HEK293T (cell line): ENCODE results near the gene SRGAP3.
A peak's percentile ranks its signal among the peaks of the same experiment; 100 is the strongest.

Experiments
- CTCF ChIA-PET: fragments of 350-600 bp; formaldehyde crosslinking; extraction: SDS; loops from one replicate; lab custom pipeline; 2021; ENCODE audit warnings: antibody characterized with exemption, inconsistent platforms; lab: Yijun Ruan, JAX
- POLR2A ChIA-PET: fragments of 350-600 bp; formaldehyde crosslinking; extraction: SDS; loops from one replicate; lab custom pipeline; 2020; ENCODE audit warnings: antibody characterized with exemption, inconsistent platforms; lab: Yijun Ruan, JAX
- DNase-seq: peaks from one replicate; pipeline ENCODE4 v3.0.0; 2012; ENCODE audit warnings: mixed read lengths; ENCODE audit errors: extremely low spot score
- ARNT ChIP-seq: fragments of 450-650 bp; IDR thresholded peaks from 2 replicates; pipeline ENCODE4 v1.6.1; 2017; ENCODE audit warnings: mild to moderate bottlenecking
- BHLHE40 ChIP-seq: fragments of 450-650 bp; IDR thresholded peaks from 2 replicates; pipeline ENCODE4 v1.6.1; 2016; ENCODE audit warnings: mild to moderate bottlenecking, moderate library complexity, borderline replicate concordance
- CTBP1 ChIP-seq: fragments of 450-650 bp; IDR thresholded peaks from 2 replicates; pipeline ENCODE4 v1.6.1; 2016; ENCODE audit warnings: borderline replicate concordance
- ELF4 ChIP-seq: fragments of 450-650 bp; IDR thresholded peaks from 2 replicates; pipeline ENCODE4 v1.6.1; 2017; ENCODE audit warnings: antibody characterized with exemption
- FOXA1 ChIP-seq: fragments of 450-650 bp; IDR thresholded peaks from 2 replicates; pipeline ENCODE4 v1.6.1; 2016; ENCODE audit warnings: mild to moderate bottlenecking
- FOXK2 ChIP-seq: fragments of 450-650 bp; IDR thresholded peaks from 2 replicates; pipeline ENCODE4 v1.6.1; 2016; ENCODE audit warnings: mild to moderate bottlenecking
- FOXM1 ChIP-seq: fragments of 450-650 bp; IDR thresholded peaks from 2 replicates; pipeline ENCODE4 v1.6.1; 2017; ENCODE audit warnings: mild to moderate bottlenecking, borderline replicate concordance
- HDGF ChIP-seq: fragments of 450-650 bp; IDR thresholded peaks from 2 replicates; pipeline ENCODE4 v1.6.1; 2017; ENCODE audit warnings: antibody characterized with exemption, borderline replicate concordance
- L3MBTL2 ChIP-seq: fragments of 450-650 bp; conservative IDR thresholded peaks from 2 replicates; pipeline ENCODE4 v1.6.1; 2016; ENCODE audit warnings: mild to moderate bottlenecking
- LEF1 ChIP-seq: fragments of 450-650 bp; IDR thresholded peaks from 2 replicates; pipeline ENCODE4 v1.6.1; 2017; ENCODE audit warnings: mild to moderate bottlenecking, borderline replicate concordance
- NFRKB ChIP-seq: fragments of 450-650 bp; IDR thresholded peaks from 2 replicates; pipeline ENCODE4 v1.6.1; 2016; ENCODE audit warnings: mild to moderate bottlenecking, moderate library complexity
- SP1 ChIP-seq: fragments of 450-650 bp; IDR thresholded peaks from 2 replicates; pipeline ENCODE4 v1.6.1; 2017
- SUZ12 ChIP-seq: fragments of 450-650 bp; IDR thresholded peaks from 2 replicates; pipeline ENCODE4 v1.6.1; 2016; ENCODE audit warnings: mild to moderate bottlenecking
- TARDBP ChIP-seq: fragments of 450-650 bp; IDR thresholded peaks from 2 replicates; pipeline ENCODE4 v1.6.1; 2016
- ZNF384 ChIP-seq: fragments of 450-650 bp; IDR thresholded peaks from 2 replicates; pipeline ENCODE4 v1.6.1; 2016
- TF ChIP-seq, protein P1 (sequence below): fragments of 450-650 bp; IDR thresholded peaks from 2 replicates; pipeline ENCODE4 v1.6.1; 2016

The SRGAP3 gene

DNA sequence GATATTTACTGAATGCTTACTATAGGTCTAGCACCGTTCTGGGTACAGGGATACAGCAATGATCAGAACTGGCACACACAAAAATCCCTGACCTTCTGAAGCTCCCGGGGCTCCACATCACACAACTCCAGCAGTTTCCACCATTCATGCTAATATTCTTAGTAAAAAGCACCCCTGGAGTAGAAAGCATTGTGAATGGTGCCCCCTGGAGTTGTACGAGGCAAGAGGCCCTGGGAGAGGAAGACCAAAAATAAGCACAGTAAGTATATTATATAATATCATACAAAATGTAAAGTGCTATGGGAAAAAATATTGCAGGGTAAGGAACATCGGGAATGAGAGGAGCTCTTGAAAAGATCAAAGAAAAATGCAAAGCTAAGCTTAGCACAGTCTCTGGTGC lies 790 bp upstream of the SRGAP3 start:
- POLR2A ChIA-PET, result no interaction called here
- 0 out of 2 replicates have a peak, but pooled peaks have one; percentile 50 for TF ChIP-seq LEF1
- TF ChIP-seq FOXM1, result no peak
- CTCF ChIA-PET, result interaction anchor here (0.6 to 1.9 kb wide), 3 partner anchors 52 to 262 kb away, joined by 4 to 5 read pairs (median 4); no protein-coding TSS in a partner anchor
- DNase-seq, result no peak

DNA sequence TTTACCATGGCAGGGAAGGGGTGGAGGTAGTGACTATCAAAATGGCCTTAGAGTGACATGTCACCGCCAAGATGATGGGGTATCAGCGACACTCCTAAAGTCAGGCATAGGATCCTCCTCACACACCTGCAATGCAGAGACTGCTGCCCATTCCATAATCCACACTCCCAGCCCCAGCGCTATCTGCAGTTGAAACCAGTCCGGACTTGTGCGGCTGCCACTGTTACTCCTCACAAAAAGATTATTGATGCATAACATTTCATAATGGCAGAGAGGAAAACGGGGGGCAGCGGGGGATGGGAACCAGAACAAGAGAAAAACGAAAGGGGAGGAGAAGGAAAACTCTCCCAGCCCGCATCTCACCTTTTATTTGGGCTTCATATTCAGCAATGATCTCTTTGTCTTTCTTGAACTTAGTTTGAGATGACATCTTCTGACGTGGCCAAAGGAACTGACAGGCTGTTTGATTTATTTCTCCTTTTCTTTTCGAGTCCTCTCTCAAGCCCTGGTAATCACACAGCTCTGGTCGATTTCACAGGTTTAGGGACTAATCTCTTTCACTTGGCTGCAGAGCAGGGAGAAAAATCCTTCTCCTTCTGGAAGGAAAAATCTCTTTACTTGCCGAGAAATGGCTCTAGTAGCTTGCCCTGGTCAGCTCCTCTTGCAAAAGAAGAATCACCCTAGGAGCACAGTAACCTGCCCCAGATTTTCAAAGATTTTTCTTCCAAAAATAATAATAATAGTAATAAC lies 749 bp downstream of the SRGAP3 start:
- peak; percentile 17 for DNase-seq
- ChIA-PET CTCF (interaction anchor here (1.9 kb wide), 1 partner anchor 53 kb away, joined by 5 read pairs; no protein-coding TSS in a partner anchor), POLR2A (interaction anchor here (1.0 to 1.4 kb wide), 2 partner anchors 20 to 261 kb away, joined by 3 read pairs; no protein-coding TSS in a partner anchor)
- no peak for TF ChIP-seq FOXM1
- TF ChIP-seq, protein P1, sequence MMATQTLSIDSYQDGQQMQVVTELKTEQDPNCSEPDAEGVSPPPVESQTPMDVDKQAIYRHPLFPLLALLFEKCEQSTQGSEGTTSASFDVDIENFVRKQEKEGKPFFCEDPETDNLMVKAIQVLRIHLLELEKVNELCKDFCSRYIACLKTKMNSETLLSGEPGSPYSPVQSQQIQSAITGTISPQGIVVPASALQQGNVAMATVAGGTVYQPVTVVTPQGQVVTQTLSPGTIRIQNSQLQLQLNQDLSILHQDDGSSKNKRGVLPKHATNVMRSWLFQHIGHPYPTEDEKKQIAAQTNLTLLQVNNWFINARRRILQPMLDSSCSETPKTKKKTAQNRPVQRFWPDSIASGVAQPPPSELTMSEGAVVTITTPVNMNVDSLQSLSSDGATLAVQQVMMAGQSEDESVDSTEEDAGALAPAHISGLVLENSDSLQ, result peak; percentile 94
- no peak for TF ChIP-seq L3MBTL2
- no peak for TF ChIP-seq ARNT
- TF ChIP-seq NFRKB, result no peak

DNA sequence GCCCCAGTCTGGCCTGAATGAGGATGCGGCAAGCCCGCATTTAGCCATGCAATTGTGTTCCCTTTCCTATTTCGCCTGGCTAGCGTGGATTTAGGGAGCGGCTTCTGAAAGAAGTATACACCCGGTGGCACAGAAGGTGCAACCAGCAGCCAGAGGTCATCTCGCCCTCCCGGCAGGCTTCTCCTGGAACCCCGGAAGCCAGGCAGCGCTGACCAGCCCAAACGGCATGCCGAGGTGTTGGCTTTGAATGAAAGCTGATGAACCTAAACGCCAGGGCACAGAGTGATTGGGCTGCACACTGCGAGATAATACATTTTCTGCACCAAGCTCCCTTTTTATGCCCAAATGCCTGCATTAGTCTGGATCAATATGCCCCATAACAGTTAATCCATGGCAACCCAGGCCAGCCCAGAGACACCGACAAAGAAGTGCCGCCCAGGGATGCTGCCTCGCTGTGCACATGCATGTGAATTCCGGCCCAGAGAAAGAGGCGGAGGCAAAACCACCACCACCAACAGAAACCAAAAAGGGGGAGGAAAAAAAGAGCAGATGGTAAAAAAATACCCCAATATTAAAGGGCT lies 1.4 kb downstream of the SRGAP3 start:
- CTCF ChIA-PET, result no interaction called here
- POLR2A ChIA-PET, result no interaction called here
- TF ChIP-seq FOXK2 (no peak), FOXM1 (no peak), ARNT (no peak), HDGF (no peak), L3MBTL2 (no peak), ZNF384 (no peak), CTBP1 (no peak), FOXA1 (no peak), ELF4 (no peak)
- no peak for DNase-seq

DNA sequence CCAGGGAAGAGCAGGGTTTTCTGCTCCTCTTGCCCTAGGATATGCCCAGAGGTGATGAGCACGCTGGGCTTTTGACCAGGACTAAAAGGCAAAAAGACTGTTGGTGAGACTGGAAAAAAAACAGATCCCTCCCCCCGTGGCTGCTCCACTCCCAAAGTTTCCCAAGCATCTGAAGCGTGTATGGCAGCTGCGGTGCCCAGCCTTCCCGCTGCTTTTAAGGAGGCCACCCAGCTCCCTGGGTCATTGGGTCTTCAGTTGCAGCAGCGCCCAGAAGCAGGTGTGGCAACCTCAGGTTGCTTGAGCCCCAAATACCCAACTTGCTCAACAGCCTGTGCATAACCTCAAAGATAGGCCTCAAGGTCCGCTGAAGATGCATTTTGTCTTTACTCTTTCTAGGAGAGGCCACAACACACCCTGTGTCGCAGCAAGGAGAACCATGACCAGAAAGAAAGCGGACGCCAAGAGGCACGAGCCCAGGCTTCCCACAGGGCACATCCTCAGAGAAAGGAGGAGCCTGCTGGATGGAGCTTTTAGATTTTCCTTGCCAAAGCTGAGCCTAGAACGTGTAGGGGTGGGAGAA lies 2.0 kb downstream of the SRGAP3 start:
- DNase-seq, result no peak
- POLR2A ChIA-PET, result no interaction called here
- CTCF ChIA-PET, result no interaction called here
- TF ChIP-seq FOXM1 (no peak), TARDBP (no peak), ZNF384 (no peak), SUZ12 (no peak), NFRKB (no peak), ARNT (no peak), FOXK2 (no peak), LEF1 (no peak), HDGF (no peak), FOXA1 (no peak), SP1 (no peak), BHLHE40 (no peak), ELF4 (no peak), L3MBTL2 (no peak), CTBP1 (no peak)
- TF ChIP-seq, protein P1, result no peak

DNA sequence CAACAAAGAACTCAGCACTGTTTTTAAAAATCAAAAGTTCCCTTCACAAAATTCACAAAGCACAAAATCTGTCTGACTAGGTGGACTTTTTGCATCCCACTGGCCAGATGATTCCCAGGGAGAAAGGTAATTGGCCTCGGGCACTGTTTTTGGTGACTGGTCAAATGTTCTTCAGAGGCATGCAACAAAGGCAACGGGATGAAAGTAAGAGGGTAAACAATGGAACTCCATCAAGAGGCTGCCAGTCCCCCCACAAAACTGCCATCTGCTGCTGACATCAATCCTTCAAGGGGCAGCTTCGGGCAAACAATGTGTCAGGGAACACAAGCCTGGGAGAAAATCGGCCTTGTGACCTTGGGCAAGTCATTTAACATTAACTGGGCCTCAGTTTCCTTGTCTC lies 3.3 kb downstream of the SRGAP3 start:
- TF ChIP-seq ZNF384 (no peak), L3MBTL2 (no peak), TARDBP (no peak), HDGF (no peak), FOXK2 (no peak), BHLHE40 (no peak), FOXA1 (no peak), NFRKB (no peak), LEF1 (no peak), ELF4 (no peak), CTBP1 (no peak), FOXM1 (no peak), ARNT (no peak)
- TF ChIP-seq, protein P1, result no peak
- ChIA-PET POLR2A (no interaction called here), CTCF (no interaction called here)
- no peak for DNase-seq

DNA sequence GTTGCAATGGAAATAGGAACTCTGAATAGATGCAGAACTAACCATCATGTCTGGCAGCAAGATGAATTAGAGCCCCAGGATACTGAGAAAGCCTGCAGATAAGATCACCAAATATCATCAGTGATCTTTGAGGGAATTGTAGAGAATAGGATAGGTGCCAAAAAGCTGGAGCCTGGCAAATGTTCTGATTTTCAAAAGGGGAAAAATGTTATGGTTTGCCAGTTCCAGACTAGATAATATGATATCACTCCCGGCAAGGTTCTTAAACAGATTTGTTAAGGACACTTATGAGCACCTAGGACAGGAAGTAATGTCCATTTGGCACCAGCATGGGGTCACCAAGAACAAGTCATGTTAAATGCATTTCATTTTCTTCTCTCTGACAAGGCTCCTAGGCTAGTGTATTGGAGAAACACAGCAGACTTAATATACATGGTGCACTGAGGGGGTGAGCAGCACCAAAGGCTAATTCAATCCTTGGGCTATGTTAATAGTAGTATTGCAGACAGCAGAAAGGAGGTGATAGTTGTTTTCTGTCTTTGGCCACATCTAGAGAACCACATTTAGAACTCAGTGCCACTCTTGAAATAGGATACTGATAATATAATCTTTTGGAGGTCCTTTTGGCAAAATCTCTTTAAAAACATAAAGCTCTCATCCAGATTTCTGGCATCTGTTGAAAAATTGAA lies 4.8 kb downstream of the SRGAP3 start:
- DNase-seq, result no peak
- CTCF ChIA-PET, result no interaction called here

More for the DNA sequence above, 4.8 kb downstream of the SRGAP3 start:
- POLR2A ChIA-PET, result no interaction called here
- TF ChIP-seq BHLHE40 (no peak), HDGF (no peak), NFRKB (no peak), ARNT (no peak), FOXK2 (no peak), ELF4 (no peak), FOXA1 (no peak), CTBP1 (no peak)
